Thoracic aorta (tissue), 2 donors: ENCODE results near the gene COL18A1. TPM values are rescaled to one million over a fixed set of nuclear protein-coding genes. Genes with fewer than 3 reads are reported as not detected.
"Not testable (repeated sequence)": the region's sequence is repeated elsewhere in the genome, so short reads cannot be mapped to it uniquely, and the experiment has no call there.

Source experiments
- ATAC-seq: fragments of 150-250 bp; one replicate; pipeline ENCODE4 v1.8.0; 2017; ENCODE audit warnings: low read depth; ENCODE audit not compliant: insufficient number of reproducible peaks, low FRiP score
- DNase-seq: peaks from one replicate; pipeline ENCODE4 v3.0.0-alpha.2; 2020; ENCODE audit warnings: low spot score
- H3K27ac ChIP-seq, 2 donors: fragments of 200-600 bp; sonication (generic); 1 replicate in 1 of 2; 2 replicates in 1 of 2; pipeline ENCODE4 v1.5.1; 2016; ENCODE audit warnings: mild to moderate bottlenecking in 2 of 2, moderate library complexity in 2 of 2
- H3K27me3 ChIP-seq: fragments of 200-600 bp; sonication (generic); replicated peaks from 2 replicates; pipeline ENCODE4 v1.6.0; 2016; ENCODE audit warnings: mild to moderate bottlenecking; ENCODE audit not compliant: insufficient read depth
- H3K36me3 ChIP-seq: fragments of 200-600 bp; sonication (generic); one replicate; pipeline ENCODE4 v1.5.1; 2016
- H3K4me1 ChIP-seq, 2 donors: fragments of 200-600 bp; sonication (generic); 1 replicate in 1 of 2; 2 replicates in 1 of 2; pipeline versions ENCODE4 v1.5.1 to v1.6.0; 2016; ENCODE audit warnings: low read depth in 2 of 2, mild to moderate bottlenecking in 1 of 2; ENCODE audit not compliant: control insufficient read depth in 1 of 2
- H3K4me3 ChIP-seq: fragments of 200-600 bp; sonication (generic); 2 replicates; pipeline ENCODE4 v1.5.1; 2016; ENCODE audit warnings: mild to moderate bottlenecking
- H3K9me3 ChIP-seq: fragments of 200-600 bp; sonication (generic); 2 replicates; pipeline ENCODE4 v1.5.1; 2016
- CTCF ChIP-seq: fragments of 200-600 bp; sonication (generic); IDR thresholded peaks from one replicate; pipeline ENCODE4 v1.5.1; 2019; ENCODE audit warnings: antibody characterized with exemption
- total RNA-seq, 2 donors: library from RNA; depleted of rRNA; stranded (reverse); fragments of >200 nt; gene quantifications; one replicate each; pipeline versions ENCODE4 v1.1.0 to v1.2.3, GENCODE V29; 2016

The COL18A1 gene
- total RNA-seq, 2 donors from 2014 or later = 507 to 811 TPM

DNA sequence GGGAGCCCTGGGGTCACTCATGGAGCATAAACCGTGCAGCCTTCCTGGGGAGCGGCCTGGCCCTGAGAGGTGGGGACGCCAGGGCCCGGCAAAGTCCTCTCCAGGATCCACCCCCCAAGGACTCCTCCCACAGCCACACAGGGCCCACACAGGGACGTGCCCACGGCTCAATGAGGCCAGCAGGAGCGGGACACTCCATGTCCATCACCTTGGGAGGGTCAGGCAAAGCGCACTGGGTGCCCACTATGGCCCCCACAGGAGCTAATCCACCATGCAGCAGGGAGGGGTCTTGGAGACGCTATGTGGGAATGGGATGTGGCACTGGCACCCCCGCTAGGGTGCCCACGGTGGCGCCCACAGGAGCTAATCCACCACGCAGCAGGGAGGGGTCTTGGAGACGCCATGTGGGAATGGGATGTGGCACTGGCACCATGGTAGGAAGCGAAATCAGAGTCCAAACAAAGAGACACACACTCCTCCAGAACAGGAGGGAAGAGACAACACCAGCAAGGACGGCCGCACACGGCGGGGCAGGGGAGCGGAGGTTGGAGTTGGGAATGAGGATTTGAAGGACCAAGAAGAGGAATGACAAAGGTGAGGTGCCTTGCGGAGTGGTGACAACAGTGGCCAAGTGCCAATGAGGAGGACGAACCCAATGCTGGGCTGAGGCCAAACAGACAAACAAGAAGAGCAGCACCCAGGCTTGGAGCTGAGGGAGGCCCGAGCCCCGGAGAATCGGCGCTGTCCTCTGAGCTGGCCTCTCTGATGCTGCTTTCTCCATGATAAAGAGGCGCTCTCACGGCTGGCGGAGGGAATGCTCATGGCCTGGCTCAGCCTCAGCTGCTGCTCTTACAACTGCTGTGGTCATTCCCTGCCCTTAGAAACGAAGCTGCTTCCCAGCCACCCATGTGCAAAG lies 155.4 kb downstream of the COL18A1 start:
- H3K4me3 ChIP-seq = no peak overlapping the region
- no peak for ATAC-seq
- no peaks in the 10 kb centered on the region for H3K27me3 ChIP-seq
- no peaks in the 10 kb centered on the region for H3K9me3 ChIP-seq
- no peaks in the 10 kb centered on the region for H3K4me1 ChIP-seq
- H3K27ac ChIP-seq = no peak overlapping the region
- H3K36me3 ChIP-seq = no peaks in the 10 kb centered on the region
- TF ChIP-seq CTCF = no peak
- DNase-seq = no peak

- H3K36me3 ChIP-seq, H3K27me3 ChIP-seq, H3K4me1 ChIP-seq, H3K4me3 ChIP-seq, DNase-seq, H3K27ac ChIP-seq, ATAC-seq, H3K9me3 ChIP-seq: not testable (repeated sequence)
Observed at GRCh38 chr21:45561241-45561640, 156.3 kb downstream of the COL18A1 start.

DNA sequence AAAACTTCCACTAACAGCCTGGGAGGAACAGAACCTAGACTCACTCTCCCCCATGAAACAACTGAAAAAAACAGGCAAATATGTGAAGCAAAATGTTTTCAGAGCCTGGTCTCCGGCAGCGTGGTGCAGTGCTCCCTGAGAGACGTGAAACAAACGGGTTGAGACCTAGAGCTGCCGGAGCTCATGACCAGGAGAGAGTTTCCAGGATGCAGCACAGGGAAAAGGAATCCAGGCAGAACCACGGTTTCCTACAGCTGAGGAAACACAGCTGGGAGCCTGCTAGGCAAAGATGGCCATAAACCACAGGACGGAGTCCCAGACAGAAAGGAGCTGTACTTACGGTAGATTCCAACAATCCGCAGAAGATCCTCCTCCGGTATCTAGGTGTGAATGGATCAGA lies 157.4 kb downstream of the COL18A1 start:
- DNase-seq (no peak), ATAC-seq (no peak)
- no peak overlapping the region for H3K4me3 ChIP-seq
- no peak for TF ChIP-seq CTCF
- H3K27ac ChIP-seq = no peak overlapping the region
- no peaks in the 10 kb centered on the region for H3K4me1 ChIP-seq
- H3K9me3 ChIP-seq = no peaks in the 10 kb centered on the region
- no peaks in the 10 kb centered on the region for H3K36me3 ChIP-seq
- H3K27me3 ChIP-seq = no peaks in the 10 kb centered on the region

- Histone ChIP-seq H3K27me3 (peaks cover 2% of the 10 kb centered on the region), H3K4me1 (no peaks in the 10 kb centered on the region), H3K9me3 (no peaks in the 10 kb centered on the region), H3K36me3 (no peaks in the 10 kb centered on the region), H3K4me3 (no peak overlapping the region), H3K27ac (no peak overlapping the region)
- no peak for TF ChIP-seq CTCF
- DNase-seq (no peak), ATAC-seq (no peak)
Observed at GRCh38 chr21:45562965-45563364, 158.0 kb downstream of the COL18A1 start.

Other genes starting within 250 kb of the COL18A1 start
- 10 to 100 TPM; 70.8 to 87.3 TPM for gene POFUT2, start 117.3 kb upstream of the COL18A1 start, total RNA-seq
- 1 to 10 TPM; 4.7 to 6.1 TPM for gene SLC19A1, start 137.3 kb downstream of the COL18A1 start, total RNA-seq
- 10 to 100 TPM in 1 of 2 donors, 1 to 10 TPM in 1; 4.5 to 28.4 TPM for gene PCBP3, start 238.6 kb downstream of the COL18A1 start, total RNA-seq